Measurements from ENCODE around the gene ADGRG6.

ADGRG6 gene

DNA sequence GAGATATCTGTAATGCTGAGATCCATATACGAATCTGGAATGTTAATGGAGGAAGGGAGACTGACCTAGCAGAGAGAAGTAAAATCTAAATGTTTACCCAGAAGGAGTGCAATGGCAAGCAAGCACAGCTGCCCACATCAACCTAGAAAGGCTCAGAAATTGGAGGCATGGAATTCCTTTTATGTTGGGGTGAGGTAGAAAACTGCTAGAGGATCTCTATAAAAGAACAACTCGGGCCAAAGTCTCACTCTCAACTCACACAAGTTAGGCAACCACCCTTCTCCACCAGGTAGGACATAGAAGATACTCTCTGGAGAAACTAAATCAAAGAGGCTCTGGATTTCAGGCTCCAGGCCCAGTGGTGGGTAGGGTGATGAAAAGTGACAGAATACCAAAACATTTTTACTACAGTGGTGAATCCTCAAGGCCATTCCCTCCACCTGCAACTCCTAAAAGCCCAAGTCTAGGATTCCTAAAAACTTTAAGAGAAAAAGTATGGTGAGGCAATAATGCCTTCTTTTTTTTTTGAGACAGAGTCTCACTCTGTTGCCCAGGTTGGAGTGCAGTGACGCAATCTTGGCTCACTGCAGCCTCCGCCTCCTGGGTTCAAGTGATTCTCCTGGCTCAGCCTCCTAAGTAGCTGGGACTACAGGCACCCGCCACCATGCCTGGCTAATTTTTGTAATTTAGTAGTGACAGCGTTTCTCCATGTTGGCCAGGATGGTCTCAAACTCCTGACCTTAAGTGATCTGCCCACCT lies 9.5 kb upstream of the ADGRG6 start:
- Mint-ChIP-seq H3K4me1 (no peaks in the 10 kb centered on the region), H3K36me3 (ENCODE audit: low read depth) (no peaks in the 10 kb centered on the region), H3K27me3 (ENCODE audit: low read depth, poor library complexity) (peaks cover 3% of the 10 kb centered on the region), H3K4me3 (no peak overlapping the region), H3K27ac (no peak overlapping the region), H3K9me3 (no peaks in the 10 kb centered on the region)
- DNase-seq = no peak
- TF ChIP-seq, protein P1, sequence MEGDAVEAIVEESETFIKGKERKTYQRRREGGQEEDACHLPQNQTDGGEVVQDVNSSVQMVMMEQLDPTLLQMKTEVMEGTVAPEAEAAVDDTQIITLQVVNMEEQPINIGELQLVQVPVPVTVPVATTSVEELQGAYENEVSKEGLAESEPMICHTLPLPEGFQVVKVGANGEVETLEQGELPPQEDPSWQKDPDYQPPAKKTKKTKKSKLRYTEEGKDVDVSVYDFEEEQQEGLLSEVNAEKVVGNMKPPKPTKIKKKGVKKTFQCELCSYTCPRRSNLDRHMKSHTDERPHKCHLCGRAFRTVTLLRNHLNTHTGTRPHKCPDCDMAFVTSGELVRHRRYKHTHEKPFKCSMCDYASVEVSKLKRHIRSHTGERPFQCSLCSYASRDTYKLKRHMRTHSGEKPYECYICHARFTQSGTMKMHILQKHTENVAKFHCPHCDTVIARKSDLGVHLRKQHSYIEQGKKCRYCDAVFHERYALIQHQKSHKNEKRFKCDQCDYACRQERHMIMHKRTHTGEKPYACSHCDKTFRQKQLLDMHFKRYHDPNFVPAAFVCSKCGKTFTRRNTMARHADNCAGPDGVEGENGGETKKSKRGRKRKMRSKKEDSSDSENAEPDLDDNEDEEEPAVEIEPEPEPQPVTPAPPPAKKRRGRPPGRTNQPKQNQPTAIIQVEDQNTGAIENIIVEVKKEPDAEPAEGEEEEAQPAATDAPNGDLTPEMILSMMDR (IDR thresholded peaks at IDR 0.05) = no peak

DNA sequence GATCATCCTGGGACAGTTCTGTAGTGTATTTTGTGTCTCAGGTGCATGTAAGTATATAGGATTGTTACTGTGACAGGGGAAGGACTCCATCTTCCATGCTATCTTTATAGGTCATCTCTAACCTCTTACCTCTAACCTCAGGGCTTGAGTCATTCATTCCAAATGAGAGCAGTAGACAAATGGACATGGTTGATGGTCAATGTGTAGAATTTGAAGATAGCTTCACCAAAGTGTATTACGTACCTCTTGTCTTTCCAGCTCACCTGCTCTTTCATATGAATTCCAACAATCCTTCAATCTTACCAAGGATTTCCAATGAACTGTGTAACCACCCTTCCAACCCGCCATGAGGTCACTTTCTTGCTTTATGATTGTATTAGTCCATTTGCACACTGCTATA lies 8.7 kb upstream of the ADGRG6 start:
- no peak for DNase-seq
- Mint-ChIP-seq H3K27ac (no peak overlapping the region), H3K27me3 (ENCODE audit: low read depth, poor library complexity) (peaks cover 3% of the 10 kb centered on the region)

GRCh38 chr6:142294679-142295078 lies 7.1 kb upstream of the ADGRG6 start:
- no peaks in the 10 kb centered on the region for H3K4me1 Mint-ChIP-seq
- no peak overlapping the region for H3K27ac Mint-ChIP-seq
- peaks cover 8% of the 10 kb centered on the region for H3K27me3 Mint-ChIP-seq (ENCODE audit: low read depth, poor library complexity)
- H3K36me3 Mint-ChIP-seq (ENCODE audit: low read depth) = no peaks in the 10 kb centered on the region
- TF ChIP-seq, protein P1 (IDR thresholded peaks at IDR 0.05) = no peak
- no peaks in the 10 kb centered on the region for H3K9me3 Mint-ChIP-seq
- no peak for DNase-seq
- H3K4me3 Mint-ChIP-seq = no peak overlapping the region

More for the DNA sequence above, 8.7 kb upstream of the ADGRG6 start:
- Mint-ChIP-seq H3K36me3 (ENCODE audit: low read depth) (no peaks in the 10 kb centered on the region), H3K4me3 (no peak overlapping the region), H3K4me1 (no peaks in the 10 kb centered on the region), H3K9me3 (no peaks in the 10 kb centered on the region)
- TF ChIP-seq, protein P1 (IDR thresholded peaks at IDR 0.05) = no peak

- DNase-seq = no peak
- Mint-ChIP-seq H3K36me3 (ENCODE audit: low read depth) (no peaks in the 10 kb centered on the region), H3K4me3 (no peak overlapping the region), H3K27me3 (ENCODE audit: low read depth, poor library complexity) (peaks cover 27% of the 10 kb centered on the region), H3K27ac (no peak overlapping the region), H3K9me3 (no peaks in the 10 kb centered on the region), H3K4me1 (peaks cover 6% of the 10 kb centered on the region)
- TF ChIP-seq, protein P1 (IDR thresholded peaks at IDR 0.05) = no peak
Measured at GRCh38 chr6:142296975-142297604, 4.7 kb upstream of the ADGRG6 start.

- Mint-ChIP-seq H3K36me3 (ENCODE audit: low read depth) (no peaks in the 10 kb centered on the region), H3K4me3 (no peak overlapping the region), H3K9me3 (no peaks in the 10 kb centered on the region), H3K27ac (no peak overlapping the region), H3K4me1 (peaks cover 6% of the 10 kb centered on the region), H3K27me3 (ENCODE audit: low read depth, poor library complexity) (peaks cover 32% of the 10 kb centered on the region)
- DNase-seq = no peak
- TF ChIP-seq, protein P1 (IDR thresholded peaks at IDR 0.05) = no peak
Measured at GRCh38 chr6:142297605-142297995, 4.2 kb upstream of the ADGRG6 start.
